Body of pancreas (tissue), 4 donors: ENCODE data around the gene DGCR6L.
"Not testable (repeated sequence)": the region's sequence is repeated elsewhere in the genome, so short reads cannot be mapped to it uniquely, and the experiment has no call there.

Experiments used
- CTCF ChIP-seq, 7 experiments: fragments of 450-650 bp in 4 of 7; fragments of 200-600 bp in 3 of 7; sonication (generic) in 3 of 7; IDR thresholded peaks; one replicate each; pipeline ENCODE4 v1.5.1; 2016 to 2019; ENCODE audit warnings: antibody characterized with exemption in 7 of 7
- POLR2A ChIP-seq, 3 donors: fragments of 450-650 bp; IDR thresholded peaks; one replicate each; pipeline ENCODE4 v1.6.1; 2016; ENCODE audit warnings: antibody characterized with exemption in 3 of 3, mild to moderate bottlenecking in 2 of 3

DNA sequence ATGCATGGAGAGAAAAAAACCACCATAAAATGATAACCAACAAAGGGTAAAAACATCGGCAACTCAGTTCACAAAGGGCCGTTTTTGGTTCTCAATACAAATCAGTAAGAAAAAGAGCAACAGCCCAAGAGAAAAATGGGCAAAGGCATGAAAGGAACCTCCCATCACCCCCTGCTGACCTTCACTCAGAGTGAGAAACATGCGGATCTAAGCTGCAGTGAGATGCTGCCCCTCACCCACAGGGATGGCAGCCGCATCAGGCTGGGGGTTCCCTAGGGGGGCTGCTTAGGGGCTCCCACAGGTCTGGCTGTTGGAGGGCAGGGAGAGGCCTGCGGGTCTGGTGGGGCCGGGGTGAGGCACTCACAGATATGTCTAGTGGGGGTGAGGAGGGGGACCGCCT lies 44.5 kb downstream of the DGCR6L start:
- TF ChIP-seq CTCF, POLR2A (IDR thresholded peaks at IDR 0.05): not testable (repeated sequence)
